ENCODE measurements around the gene LNPEP. TPM values are rescaled to one million over a fixed set of nuclear protein-coding genes. Genes with fewer than 3 reads are reported as not detected.

LNPEP gene
- total and polyA plus RNA-seq, 2 of the 4 experiments (the other 2 are of a cell fraction) = 3.6 to 27.4 TPM

GRCh38 chr5:97065475-97065874, 129.6 kb downstream of the LNPEP start:
- CTCF ChIA-PET = no interaction called here

More at GRCh38 chr5:97065475-97065874, 129.6 kb downstream of the LNPEP start:
- Histone ChIP-seq H3K27me3 (ENCODE audit: control insufficient read depth, insufficient read depth, low read length) (peaks cover 15% of the 10 kb centered on the region), H3K4me3 (ENCODE audit: insufficient read depth, low read depth, low read length) (no peak overlapping the region), H3K36me3 (ENCODE audit: control insufficient read depth, insufficient read depth, low read length) (no peaks in the 10 kb centered on the region), H3K9ac (ENCODE audit: low read depth, low read length) (no peak overlapping the region), H2AK5ac (ENCODE audit: low read depth, low read length) (no peak overlapping the region), H2BK15ac (ENCODE audit: low read depth, low read length) (no peak overlapping the region), H3K79me1 (ENCODE audit: low read depth in 1 of 2, low read length in 2 of 2) (no peaks in the 10 kb centered on the region), H2BK120ac (ENCODE audit: low read depth, low read length) (no peak overlapping the region), H3K4me1 (ENCODE audit: control insufficient read depth, insufficient read depth, low read length) (no peaks in the 10 kb centered on the region), H4K20me1 (ENCODE audit: insufficient read depth, low read length) (no peaks in the 10 kb centered on the region), H3K9me3 (ENCODE audit: control insufficient read depth, insufficient read depth, low read length) (no peaks in the 10 kb centered on the region), H2AK9ac (replicated peaks; ENCODE audit: low read depth, low read length, poor library complexity) (no peak overlapping the region), H2BK20ac (ENCODE audit: low read depth, low read length) (no peak overlapping the region), H2AFZ (replicated peaks; ENCODE audit: low read length, poor library complexity) (no peak overlapping the region), H2BK5ac (ENCODE audit: low read depth, low read length, poor library complexity, severe bottlenecking) (no peak overlapping the region), H4K8ac (ENCODE audit: low read depth in 2 of 2, low read length in 2 of 2) (no peak overlapping the region), H3K23ac (ENCODE audit: low read depth, low read length) (no peak overlapping the region), H3K9me1 (ENCODE audit: insufficient read depth, low read length) (no peaks in the 10 kb centered on the region), H4K91ac (ENCODE audit: insufficient read depth, low read depth, low read length) (no peak overlapping the region), H3K14ac (replicated peaks; ENCODE audit: low read depth, low read length) (no peak overlapping the region), H3K4ac (ENCODE audit: low read depth, low read length) (no peak overlapping the region), H3K56ac (ENCODE audit: extremely low read depth, insufficient read depth, low read length) (no peak overlapping the region), H3K18ac (ENCODE audit: low read depth, low read length) (no peak overlapping the region), H4K5ac (ENCODE audit: low read depth, low read length) (no peak overlapping the region), H3K4me2 (ENCODE audit: low read depth, low read length) (no peak overlapping the region), H3K27ac (ENCODE audit: insufficient read depth, low read length) (no peak overlapping the region)
- TF ChIP-seq CHD1 (IDR thresholded peaks at IDR 0.05; ENCODE audit: low read depth, low read length) (no peak), MXI1 (IDR thresholded peaks at IDR 0.05; ENCODE audit: borderline replicate concordance, low read depth, low read length) (no peak)
- dilution Hi-C loops (cut with HindIII; ENCODE audit: low sequenced_read_pairs, unreplicated experiment) (no loop called here), in situ Hi-C loops (cut with MboI; ENCODE audit: low sequenced_read_pairs) (no loop called here), intact Hi-C loops (cut with micrococcal nuclease) (no loop called here)
- POLR2A ChIA-PET (ENCODE audit: unreplicated experiment) = interaction anchor here (0.6 kb wide), 1 partner anchor 845 kb away, joined by 5 read pairs; no protein-coding TSS in a partner anchor
- BruUV-seq (replicated peaks) = no TSS peak
- ATAC-seq (ENCODE audit: low read depth) (no peak), DNase-seq (no peak)
- no CpG with 5 or more reads among the region's 2 CpGs for WGBS, 2 experiments (ENCODE audit: extremely low coverage in 2 of 2, insufficient read length in 1 of 2)
